Measurements from ENCODE around the gene MTFMT.
"Not testable (repeated sequence)": the region's sequence is repeated elsewhere in the genome, so short reads cannot be mapped to it uniquely, and the experiment has no call there.

Gene MTFMT

GRCh38 chr15:65034719-65035118 is 5.3 kb upstream of the MTFMT start:
- no peak for DNase-seq

DNA sequence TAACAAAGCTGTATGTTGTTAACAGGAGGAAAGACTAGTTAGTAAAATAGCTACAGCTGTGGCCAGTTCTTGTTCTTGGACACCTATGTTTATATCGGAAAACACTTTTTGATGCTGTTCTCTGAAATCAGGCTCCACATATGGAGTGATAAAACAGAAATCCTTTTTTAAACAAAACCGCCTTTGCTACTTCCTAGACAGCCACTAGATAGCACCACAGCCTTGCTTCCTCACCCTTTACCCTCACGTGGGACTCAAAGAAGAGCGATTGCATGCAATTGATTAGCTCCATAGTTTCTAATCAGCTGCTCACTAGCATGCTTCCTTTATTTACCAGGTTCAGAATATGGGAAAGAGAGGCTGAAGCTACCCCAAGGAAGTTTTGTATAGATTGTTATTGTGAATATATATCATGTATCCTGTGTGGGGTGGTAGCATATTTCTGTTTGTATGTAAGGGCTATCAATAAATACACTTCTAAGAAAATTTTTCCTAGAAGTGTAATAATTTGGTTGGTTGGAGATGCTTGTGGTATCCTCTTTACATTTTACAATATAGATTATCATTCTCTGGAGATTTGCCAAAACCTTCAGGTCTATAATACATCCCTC is 4.3 kb upstream of the MTFMT start:
- DNase-seq: peak; percentile 39

DNA sequence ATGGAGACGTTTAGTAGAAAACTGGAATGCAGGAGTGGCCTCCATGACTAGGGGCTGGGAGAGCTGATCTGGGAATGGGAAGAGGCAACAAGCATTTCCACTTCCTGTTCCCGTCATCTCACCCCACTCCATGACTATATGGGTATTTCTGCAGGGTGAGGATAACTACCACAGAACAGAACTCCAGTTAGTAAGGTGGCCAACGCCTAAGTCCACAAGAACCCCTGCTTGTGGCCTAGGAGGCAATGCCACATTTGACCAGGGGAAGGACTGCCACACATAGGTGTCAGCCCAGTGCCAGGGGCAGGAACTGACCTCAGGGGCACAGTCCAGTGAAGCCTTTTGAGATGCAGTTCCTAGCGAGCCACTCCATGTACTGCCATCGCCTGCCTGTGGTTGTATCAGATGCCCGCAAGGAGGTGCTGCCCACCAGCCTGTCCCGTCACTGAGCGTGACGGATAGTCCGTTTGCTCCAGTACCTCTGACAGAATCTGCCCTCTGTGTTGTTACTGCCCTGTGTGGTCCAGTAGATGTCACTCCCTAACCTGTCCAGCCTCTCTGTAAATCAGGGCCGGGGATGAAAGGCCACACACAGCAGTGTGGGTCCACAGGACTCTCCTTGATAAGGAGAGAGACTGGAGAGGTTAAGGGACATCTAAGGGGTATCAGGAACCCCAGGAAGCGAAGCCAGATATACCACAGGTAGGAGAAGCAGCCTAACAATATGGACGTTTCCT is 3.5 kb upstream of the MTFMT start:
- DNase-seq: peak; percentile 50

DNA sequence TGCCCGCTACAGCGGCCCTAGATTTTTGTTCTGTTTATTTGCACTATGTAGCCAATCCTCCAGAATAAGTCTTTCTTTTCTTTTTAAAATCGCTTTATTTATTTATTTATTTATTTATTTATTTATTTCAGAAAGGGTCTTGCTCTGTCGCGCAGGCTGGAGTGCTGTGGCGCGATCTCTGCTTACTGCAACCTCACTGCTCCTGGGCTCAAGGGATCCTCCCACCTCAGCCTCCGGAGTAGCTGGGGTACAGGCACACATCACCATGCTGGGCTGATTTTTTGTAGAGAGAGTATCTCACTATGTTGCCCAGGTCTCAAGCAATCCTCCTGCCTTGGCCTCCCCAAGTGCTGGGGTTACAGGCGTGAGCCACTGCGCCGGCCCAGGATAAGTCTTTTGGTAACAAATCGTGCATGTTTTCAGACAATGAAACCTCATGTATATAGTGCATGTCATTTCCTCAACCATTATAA is 333 bp upstream of the MTFMT start:
- DNase-seq: no peak

DNA sequence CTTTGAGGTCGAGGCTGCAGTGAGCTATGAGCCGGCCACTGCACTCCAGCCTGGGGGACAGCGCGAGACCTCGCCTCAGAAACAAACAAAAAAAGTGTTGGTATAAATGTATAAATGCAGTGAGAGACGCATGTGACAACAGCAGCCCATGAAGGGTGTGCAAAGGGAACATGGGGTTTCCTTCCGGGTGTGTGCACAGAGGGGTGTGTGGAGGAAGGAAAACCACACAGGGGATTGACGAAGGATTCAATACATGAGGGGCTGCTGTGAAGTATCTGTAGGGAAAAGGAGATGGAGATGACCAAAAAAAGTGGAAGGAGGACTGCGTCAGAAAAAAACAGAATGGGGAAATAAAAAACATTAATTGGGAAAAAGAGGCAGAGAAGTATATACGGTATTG is 1.1 kb downstream of the MTFMT start:
- no peak for DNase-seq

- DNase-seq: no peak
Observed at GRCh38 chr15:65027593-65027992, 1.8 kb downstream of the MTFMT start.

GRCh38 chr15:65026756-65027155 is 2.7 kb downstream of the MTFMT start:
- DNase-seq: no peak

- DNase-seq: no peak
Observed at GRCh38 chr15:65021488-65021887, 8.0 kb downstream of the MTFMT start.

- DNase-seq: no peak
Observed at GRCh38 chr15:65020419-65020818, 9.0 kb downstream of the MTFMT start.

DNA sequence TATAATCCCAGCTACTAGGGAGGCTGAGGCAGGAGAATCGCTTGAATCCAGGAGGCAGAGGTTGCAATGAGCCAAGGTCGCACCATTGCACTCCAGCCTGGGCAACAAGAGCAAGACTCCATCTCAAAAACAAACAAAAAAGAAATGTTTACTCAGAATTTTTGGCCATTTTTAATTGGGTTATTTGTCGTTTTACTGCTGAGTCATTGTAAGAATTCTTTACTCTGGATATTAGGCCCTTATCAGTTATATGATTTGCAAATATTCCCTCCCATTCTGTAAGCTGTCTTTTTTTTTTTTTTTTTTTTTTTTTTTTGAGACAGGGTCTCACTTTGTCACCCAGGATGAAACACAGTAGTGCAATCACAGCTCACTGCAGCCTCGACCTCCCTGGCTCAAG is 18.2 kb downstream of the MTFMT start:
- not testable (repeated sequence) for DNase-seq

DNA sequence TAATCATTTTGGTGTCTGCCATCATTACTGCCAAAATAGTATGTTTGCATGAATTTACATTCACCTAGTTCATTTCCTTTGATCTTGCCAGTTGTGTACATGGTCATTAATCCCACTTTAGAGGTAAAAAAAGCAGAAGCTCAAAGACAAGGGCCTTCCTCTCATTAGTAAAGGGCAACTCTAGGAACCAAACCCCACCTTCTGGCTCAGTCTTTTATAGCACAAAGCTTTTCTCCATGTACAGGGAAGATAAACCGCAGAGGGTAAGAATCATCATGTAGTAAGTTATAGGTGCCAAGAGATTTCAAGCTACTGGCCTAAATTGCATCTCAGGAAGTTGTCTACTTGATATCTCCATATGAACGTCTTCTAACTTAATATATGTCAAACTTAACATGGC is 20.5 kb downstream of the MTFMT start:
- DNase-seq: no peak

GRCh38 chr15:65006876-65007275 is 22.6 kb downstream of the MTFMT start:
- no peak for DNase-seq

DNA sequence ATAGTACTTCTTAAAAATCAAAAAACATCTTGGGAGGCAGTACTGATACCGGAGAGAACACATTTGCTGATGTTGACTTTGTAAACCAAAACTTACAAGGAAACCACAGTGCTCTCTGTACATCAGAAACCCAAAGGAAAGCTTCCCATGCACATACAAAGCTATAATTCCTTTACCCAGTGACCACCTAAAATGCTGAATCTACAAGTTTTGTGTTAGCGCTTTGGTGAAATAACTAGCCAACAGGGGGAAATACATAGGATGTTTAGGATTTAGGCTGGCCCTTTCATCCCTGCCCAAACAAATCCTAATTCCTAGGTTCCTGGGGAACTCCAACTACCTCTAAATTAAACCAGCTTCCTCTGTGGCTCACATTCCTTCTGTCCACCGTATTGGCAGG is 24.4 kb downstream of the MTFMT start:
- no peak for DNase-seq

- DNase-seq: no peak
Observed at GRCh38 chr15:64997745-64998375, 31.6 kb downstream of the MTFMT start.

DNA sequence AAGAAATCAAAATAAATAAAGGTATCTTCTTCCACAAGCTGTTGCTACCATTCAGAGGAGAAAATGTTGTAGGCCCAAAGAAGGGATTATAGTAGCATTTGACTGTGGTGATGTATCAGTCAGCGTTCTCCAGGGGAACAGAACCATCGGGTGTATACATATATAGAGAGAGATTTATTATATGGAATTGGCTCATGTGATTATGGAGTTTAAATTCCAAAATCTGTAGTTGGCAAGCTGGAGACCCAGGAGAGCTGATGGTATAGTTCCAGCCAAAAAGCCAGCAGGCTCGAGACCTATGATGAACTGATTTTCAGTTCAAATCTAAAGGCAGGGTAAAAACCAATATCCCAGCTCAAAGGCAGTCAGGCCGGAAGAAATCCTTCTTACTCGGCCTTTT is 32.4 kb downstream of the MTFMT start:
- no peak for DNase-seq

- DNase-seq: no peak
Observed at GRCh38 chr15:64993290-64993689, 36.1 kb downstream of the MTFMT start.

- DNase-seq: peak; percentile 80
Observed at GRCh38 chr15:64991536-64992135, 37.8 kb downstream of the MTFMT start.

- no peak for DNase-seq
Observed at GRCh38 chr15:64990168-64990470, 39.3 kb downstream of the MTFMT start.

- peak; percentile 14 for DNase-seq
Observed at GRCh38 chr15:64989416-64990167, 39.8 kb downstream of the MTFMT start, which contains the start of gene SPG21. SPG21 (minus strand) TSS chr15:64989914; CDS start chr15:64983569, 6,345 bp downstream.

- no peak for DNase-seq
Observed at GRCh38 chr15:64987136-64987535, 42.3 kb downstream of the MTFMT start.

GRCh38 chr15:64985366-64986033 is 43.9 kb downstream of the MTFMT start:
- DNase-seq: no peak

DNA sequence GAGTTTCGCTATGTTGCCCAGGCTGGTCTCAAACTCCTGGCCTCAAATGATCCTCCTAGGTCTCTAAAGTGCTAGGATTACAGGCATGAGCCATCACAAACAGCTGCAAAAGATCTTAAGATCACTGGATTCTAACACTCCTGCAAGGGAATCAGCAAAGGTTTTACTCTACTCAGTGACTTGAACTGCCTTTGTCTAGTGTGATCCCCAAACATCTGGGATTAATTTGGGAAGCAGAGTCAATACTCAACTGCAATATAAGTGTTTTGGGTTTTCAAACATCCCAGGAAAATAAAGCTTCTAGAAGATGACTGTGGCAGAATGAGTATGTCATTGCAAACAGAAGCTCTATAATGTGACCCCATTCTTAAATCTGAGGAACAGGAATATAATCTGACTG is 47.0 kb downstream of the MTFMT start:
- no peak for DNase-seq
